Measurements from ENCODE around the gene QARS1. TPM values are rescaled to one million over a fixed set of nuclear protein-coding genes. Genes with fewer than 3 reads are reported as not detected.
A peak's percentile ranks its signal among the peaks of the same experiment; 100 is the strongest.

QARS1 gene
- 216 and 218 TPM in 2 replicates for total RNA-seq (2013; cell fraction: nucleolus; rRNA removed)
- 461 and 476 TPM in 2 replicates for total RNA-seq (2014; rRNA removed)
- 199 and 212 TPM in 2 replicates for total RNA-seq (2014; rRNA removed; fragmentation: Illumina TruSeq; extraction: Trizol)
- total RNA-seq (2021): 369 and 380 TPM in 2 replicates
- polyA plus RNA-seq (2011; ENCODE audit: low read depth): 218 TPM
- polyA plus RNA-seq (2011; rRNA removed): 144 and 309 TPM in 2 replicates
- 527 and 634 TPM in 2 replicates for polyA plus RNA-seq (2011; cell fraction: cytosol; rRNA removed)
- polyA plus RNA-seq (2011; cell fraction: nucleus; rRNA removed): 904 and 1,136 TPM in 2 replicates
- polyA plus RNA-seq (2012): 327 and 350 TPM in 2 replicates
- 249 and 362 TPM in 2 replicates for polyA plus RNA-seq (2014; fragmentation: Illumina TruSeq; extraction: Trizol)
- 100 to 1,000 TPM; 229 to 328 TPM for polyA plus RNA-seq (2014; fragmentation: Nextera tagmentation; extraction: Ambion mirVana)
- 385 and 397 TPM in 2 replicates for polyA plus RNA-seq (2014; rRNA removed)
- 100 to 1,000 TPM; 168 to 185 TPM for polyA plus RNA-seq (2016; fragmentation: Nextera tagmentation; extraction: Ambion mirVana)
- 263 and 286 TPM in 2 replicates for polyA minus RNA-seq (2011; rRNA and poly(A)+ RNA removed)
- polyA minus RNA-seq (2011; cell fraction: cytosol; rRNA and poly(A)+ RNA removed): 87.8 and 145 TPM in 2 replicates
- 189 and 310 TPM in 2 replicates for polyA minus RNA-seq (2011; cell fraction: nucleus; rRNA and poly(A)+ RNA removed)
- Bru-seq, nascent RNA: percentile 81 among the genes with signal in this experiment
- percentile 96 among the genes with signal in this experiment for BruChase-seq, experiment 1, labeled RNA remaining after a 6-hour chase
- percentile 92 among the genes with signal in this experiment for BruChase-seq, experiment 2, labeled RNA remaining after a 2-hour chase
- long read RNA-seq, experiment 1, transcript QARS-201 (24 exons, 2,827 nt): major isoform, 135 of 222 reads
- long read RNA-seq, experiment 1, transcript QARS-209 (23 exons, 2,362 nt): minor isoform, 24 of 222 reads
- long read RNA-seq, experiment 1, partial matches to known transcripts: 27 of 222 reads
- long read RNA-seq, experiment 1, other reads (novel, unspliced or antisense): 35 of 222 reads
- long read RNA-seq, experiment 2, transcript QARS-201 (24 exons, 2,827 nt): major isoform, 862 of 1,273 reads
- long read RNA-seq, experiment 2, transcript QARS-209 (23 exons, 2,362 nt): minor isoform, 124 of 1,273 reads
- long read RNA-seq, experiment 2, partial matches to known transcripts: 164 of 1,273 reads
- long read RNA-seq, experiment 2, other reads (novel, unspliced or antisense): 120 of 1,273 reads

GRCh38 chr3:49104427-49105291 lies at the start of gene QARS1:
TSS of gene QARS1 (minus strand) at chr3:49104757. CDS start at chr3:49104733, 24 bp downstream.
- in situ Hi-C loops (cut with MboI): no loop called here
- H3K9ac ChIP-seq (ENCODE audit: control insufficient read depth, insufficient read depth, low read length): peak within 1 kb of the TSS; percentile 96
- DNase-seq (ENCODE audit: low read depth, low spot score) (peak; percentile 69), ATAC-seq (peak; percentile 100), FAIRE-seq (peak; percentile 93)
- 9% methylated on average over 50 of the region's 50 CpGs for WGBS (ENCODE audit: insufficient coverage, insufficient replicate concordance, low lambda C conversion rate, missing lambda C conversion rate)
- no peaks in the 10 kb centered on the region for H3K9me3 ChIP-seq (replicated peaks; ENCODE audit: control insufficient read depth, insufficient read depth, low read length)
- H3K4me3 ChIP-seq: peak within 1 kb of the TSS; percentile 100
- ChIA-PET RAD21 (ENCODE audit: unreplicated experiment) (interaction anchor here (0.9 to 1.4 kb wide), 5 partner anchors 10 to 82 kb away, joined by 3 to 6 read pairs (median 3); partner anchors contain the start of genes NDUFAF3, QRICH1 and USP19), POLR2A (interaction anchor here (0.5 to 4.1 kb wide), 5 partner anchors 11 to 239 kb away, joined by 4 to 29 read pairs (median 10); partner anchors contain the start of genes NDUFAF3, QRICH1 and USP19), SMC1A (ENCODE audit: uncharacterized antibody, unreplicated experiment) (interaction anchor here (0.8 to 1.3 kb wide), 4 partner anchors 9 to 16 kb away, joined by 3 to 5 read pairs (median 4); partner anchors contain the start of genes QRICH1 and USP19), CTCF (interaction anchor here (0.6 to 3.8 kb wide), 4 partner anchors 11 to 1043 kb away, joined by 3 to 19 read pairs (median 4); partner anchors contain the start of genes QRICH1 and WDR6)
- H3K4me2 ChIP-seq (ENCODE audit: control insufficient read depth, insufficient read depth): peak within 1 kb of the TSS; percentile 97
- no peaks in the 10 kb centered on the region for H3K27me3 ChIP-seq (replicated peaks in 1 of 2; ENCODE audit: control insufficient read depth in 2 of 2, insufficient read depth in 2 of 2, low read length in 1 of 2)
- H2AFZ ChIP-seq (ENCODE audit: control insufficient read depth, low read depth, low read length): peak within 1 kb of the TSS; percentile 93
- peaks cover 11% of the 10 kb centered on the region for H3K4me1 ChIP-seq (ENCODE audit: control insufficient read depth, insufficient read depth, low read length)
- H4K20me1 ChIP-seq (ENCODE audit: control insufficient read depth, insufficient read depth): no peaks in the 10 kb centered on the region
- BruUV-seq (replicated peaks): TSS peak; percentile 99
- peak within 1 kb of the TSS; percentile 92 for H3K27ac ChIP-seq (ENCODE audit: control insufficient read depth, insufficient read depth)
- peaks cover 17 to 19% of the 10 kb centered on the region in 2 experiments for H3K36me3 ChIP-seq (ENCODE audit: control insufficient read depth in 2 of 2, insufficient read depth in 2 of 2, low read length in 1 of 2)
- intact Hi-C loops (cut with micrococcal nuclease; ENCODE audit: unreplicated experiment): no loop called here
- H3K79me2 ChIP-seq (ENCODE audit: control insufficient read depth, insufficient read depth, low read length): peaks cover 17% of the 10 kb centered on the region
- no peak for TF ChIP-seq NRF1 (conservative IDR thresholded peaks at IDR 0.05; ENCODE audit: low read depth, low read length)
- TF ChIP-seq NKRF (conservative IDR thresholded peaks at IDR 0.05): peak; percentile 80
- TF ChIP-seq ZNF384 (IDR thresholded peaks at IDR 0.05; ENCODE audit: borderline replicate concordance, low read depth, low read length): no peak
- no peak for TF ChIP-seq PBX3 (IDR thresholded peaks at IDR 0.05; ENCODE audit: insufficient replicate concordance, low read depth, low read length)
- TF ChIP-seq SMC3 (IDR thresholded peaks at IDR 0.05; ENCODE audit: borderline replicate concordance, low read length): no peak
- TF ChIP-seq LARP7 (IDR thresholded peaks at IDR 0.05): 0 out of 2 replicates have a peak, but pooled peaks have one; percentile 28
- TF ChIP-seq SMAD5 (IDR thresholded peaks at IDR 0.05; ENCODE audit: low read depth): peak; percentile 78
- TF ChIP-seq NR2C1 (IDR thresholded peaks at IDR 0.05): peak; percentile 95
- TF ChIP-seq SPI1 (IDR thresholded peaks at IDR 0.05; ENCODE audit: borderline replicate concordance, insufficient read depth, low read depth, low read length): no peak
- no peak for TF ChIP-seq KAT2A (conservative IDR thresholded peaks at IDR 0.05; ENCODE audit: control insufficient read depth, low read depth, low read length)
- no peak for TF ChIP-seq RAD51 (IDR thresholded peaks at IDR 0.05)
- TF ChIP-seq BCL11A (IDR thresholded peaks at IDR 0.05; ENCODE audit: low read depth, low read length): no peak
- no peak for TF ChIP-seq SMARCA5 (IDR thresholded peaks at IDR 0.05)
- no peak for TF ChIP-seq EED (IDR thresholded peaks at IDR 0.05; ENCODE audit: low read depth)
- peak; percentile 89 for TF ChIP-seq SP1 (IDR thresholded peaks at IDR 0.05; ENCODE audit: low read depth, low read length)
- no peak for TF ChIP-seq FOXM1 (IDR thresholded peaks at IDR 0.05; ENCODE audit: low read depth, low read length)
